Activated T-cell treated with anti-CD3 and anti-CD28 coated beads, Interleukin-2, amount 50 U/mL, for 48 hours (primary cell): ENCODE data around the gene BRF1.
A peak's percentile ranks its signal among the peaks of the same experiment; 100 is the strongest.
"Not testable (repeated sequence)": the region's sequence is repeated elsewhere in the genome, so short reads cannot be mapped to it uniquely, and the experiment has no call there.

Experiments
- DNase-seq, 2 experiments: peaks; one replicate each; pipeline ENCODE4 v3.0.0-alpha.2; 2020

BRF1 gene

GRCh38 chr14:105314287-105315200 lies 13.7 kb upstream of the BRF1 start, which contains the start of gene PACS2:
Gene PACS2 (plus strand): TSS chr14:105314748. CDS start chr14:105314919, 171 bp downstream.
- peak; percentile 76 to 82 for DNase-seq

- DNase-seq: peak in 1 of 2 experiments; percentile 59
Observed at GRCh38 chr14:105313381-105314286, 12.8 kb upstream of the BRF1 start.

DNA sequence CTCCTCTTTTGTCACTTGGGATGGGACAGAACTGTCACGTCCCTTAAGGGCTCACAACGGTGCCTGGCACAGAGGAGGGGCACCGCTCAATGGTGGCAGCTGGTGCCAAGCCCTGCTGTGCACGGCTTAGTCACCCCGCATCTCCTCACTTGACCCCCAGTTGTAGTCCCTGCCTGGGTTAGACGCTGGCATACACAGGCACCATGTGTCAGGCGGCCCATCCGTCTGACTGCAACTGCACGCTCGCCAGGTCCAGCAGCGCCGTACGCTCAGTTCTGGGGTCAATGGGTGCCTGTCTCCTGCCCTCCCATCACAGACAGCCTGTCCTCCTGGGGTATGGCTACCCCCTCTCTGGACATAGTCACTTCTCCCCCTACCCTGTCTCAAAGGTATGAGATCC lies 12.2 kb upstream of the BRF1 start:
- DNase-seq: no peak

DNA sequence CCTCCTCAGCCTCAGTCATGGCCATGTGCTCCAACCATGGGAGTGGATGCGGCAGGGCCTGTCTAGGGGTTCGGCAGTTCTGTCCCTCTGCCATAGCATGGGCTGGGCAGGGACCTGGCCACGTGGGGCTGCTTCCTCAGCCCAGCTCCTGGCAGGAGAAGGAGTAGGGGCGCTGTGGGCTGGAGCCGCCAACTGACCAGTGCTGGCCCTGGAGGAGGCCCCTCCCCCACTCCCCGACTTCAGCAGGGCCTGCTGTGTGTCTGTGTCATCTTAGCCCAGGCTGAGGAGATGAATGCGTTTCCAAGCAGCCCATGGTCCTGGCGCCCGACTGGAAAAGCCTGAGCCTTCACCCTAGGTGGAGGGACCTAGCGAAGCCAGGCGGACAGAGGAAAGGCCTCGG lies 11.0 kb upstream of the BRF1 start:
- DNase-seq: no peak

GRCh38 chr14:105309371-105309770 lies 8.6 kb upstream of the BRF1 start:
- no peak for DNase-seq

GRCh38 chr14:105307052-105307727 lies 6.4 kb upstream of the BRF1 start:
- DNase-seq: peak in 1 of 2 experiments; percentile 27

DNA sequence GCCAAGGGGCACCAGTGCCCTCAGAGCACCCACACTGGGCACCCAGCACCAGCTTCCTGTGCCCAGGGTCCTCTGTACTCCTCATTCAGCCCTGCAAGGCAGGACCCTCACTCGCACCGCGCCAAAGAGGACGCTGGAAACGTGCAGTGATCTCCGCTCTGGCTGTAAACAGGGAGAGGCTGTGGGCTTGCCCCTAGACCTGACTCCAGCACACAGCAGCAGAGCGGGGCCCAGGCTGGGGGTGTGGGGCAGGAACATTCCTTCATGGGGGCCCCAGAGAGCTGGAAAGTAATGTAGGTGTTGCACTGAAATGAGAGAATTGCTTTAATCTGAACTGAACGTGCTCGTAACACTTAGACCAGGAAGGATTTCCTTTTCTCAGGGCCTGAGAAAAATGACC lies 5.0 kb upstream of the BRF1 start:
- no peak for DNase-seq

DNA sequence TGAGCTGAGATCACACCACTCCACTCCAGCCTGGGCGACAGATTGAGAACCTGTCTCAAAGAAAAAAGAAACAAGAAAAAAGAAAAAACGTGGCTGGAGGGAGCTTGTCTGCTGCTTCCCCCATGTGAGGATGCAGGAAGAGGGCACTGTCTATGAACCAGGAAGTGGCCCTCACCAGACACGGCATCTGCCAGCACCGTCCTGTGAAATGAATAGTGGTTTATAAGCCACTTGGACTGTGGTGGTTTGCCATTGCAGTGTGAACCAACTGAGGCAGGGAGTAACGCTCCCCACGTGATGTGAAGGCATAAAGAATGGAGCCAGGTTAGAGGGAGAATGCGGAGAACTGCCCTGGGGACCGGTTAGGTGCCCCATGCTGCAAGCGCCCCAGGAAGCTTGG lies 4.5 kb upstream of the BRF1 start:
- DNase-seq: no peak

DNA sequence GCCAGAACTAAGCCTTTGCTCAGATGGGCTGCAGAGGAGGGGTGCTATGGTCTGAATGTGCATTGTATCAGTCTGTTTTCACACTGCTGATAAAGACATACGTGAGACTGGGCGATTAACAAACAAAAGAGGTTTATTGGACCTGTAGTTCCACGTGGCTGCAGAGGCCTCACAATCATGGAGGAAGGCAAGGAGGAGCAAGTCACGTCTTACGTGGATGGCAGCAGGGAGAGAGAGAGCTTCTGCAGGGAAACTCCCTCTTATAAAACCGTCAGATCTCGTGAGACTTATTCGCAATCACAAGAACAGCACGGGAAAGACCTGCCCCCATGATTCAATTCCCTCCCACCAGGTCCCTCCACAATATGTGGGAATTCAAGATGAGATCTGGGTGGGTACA lies 3.8 kb upstream of the BRF1 start:
- no peak for DNase-seq

DNA sequence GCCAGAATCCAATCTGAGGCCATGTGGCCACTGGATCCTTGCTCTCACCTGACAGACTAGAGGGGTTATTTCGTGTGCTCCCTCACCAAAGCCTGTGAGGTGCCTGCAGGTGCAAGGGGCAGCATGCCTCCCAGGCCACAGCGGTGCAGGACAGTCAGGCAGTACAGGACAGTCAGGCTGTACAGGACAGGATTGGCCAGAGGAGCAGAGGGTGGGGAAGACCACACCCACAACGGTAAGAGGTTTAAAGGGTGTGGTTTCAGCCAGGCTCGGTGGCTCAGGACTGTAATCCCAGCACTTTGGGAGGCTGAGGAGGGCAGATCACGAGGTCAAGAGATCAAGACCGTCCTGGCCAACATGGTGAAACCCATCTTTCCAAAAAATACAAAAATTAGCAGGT lies 3.1 kb upstream of the BRF1 start:
- no peak for DNase-seq

DNA sequence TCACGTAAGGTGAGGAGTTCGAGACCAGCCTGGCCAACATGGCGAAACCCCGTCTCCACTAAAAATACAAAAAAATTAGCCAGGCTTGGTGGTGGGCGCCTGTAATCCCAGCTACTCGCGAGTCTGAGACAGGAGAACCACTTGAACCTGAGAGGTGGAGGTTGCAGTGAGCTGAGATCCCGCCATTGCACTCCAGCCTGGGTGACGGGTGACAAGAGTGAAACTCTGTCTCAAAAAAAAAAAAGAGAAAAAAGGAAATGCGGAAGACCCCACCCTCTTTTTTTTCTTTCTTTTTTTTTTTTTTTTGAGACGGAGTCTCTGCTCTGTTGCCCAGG lies 1.1 kb upstream of the BRF1 start:
- not testable (repeated sequence) for DNase-seq

DNA sequence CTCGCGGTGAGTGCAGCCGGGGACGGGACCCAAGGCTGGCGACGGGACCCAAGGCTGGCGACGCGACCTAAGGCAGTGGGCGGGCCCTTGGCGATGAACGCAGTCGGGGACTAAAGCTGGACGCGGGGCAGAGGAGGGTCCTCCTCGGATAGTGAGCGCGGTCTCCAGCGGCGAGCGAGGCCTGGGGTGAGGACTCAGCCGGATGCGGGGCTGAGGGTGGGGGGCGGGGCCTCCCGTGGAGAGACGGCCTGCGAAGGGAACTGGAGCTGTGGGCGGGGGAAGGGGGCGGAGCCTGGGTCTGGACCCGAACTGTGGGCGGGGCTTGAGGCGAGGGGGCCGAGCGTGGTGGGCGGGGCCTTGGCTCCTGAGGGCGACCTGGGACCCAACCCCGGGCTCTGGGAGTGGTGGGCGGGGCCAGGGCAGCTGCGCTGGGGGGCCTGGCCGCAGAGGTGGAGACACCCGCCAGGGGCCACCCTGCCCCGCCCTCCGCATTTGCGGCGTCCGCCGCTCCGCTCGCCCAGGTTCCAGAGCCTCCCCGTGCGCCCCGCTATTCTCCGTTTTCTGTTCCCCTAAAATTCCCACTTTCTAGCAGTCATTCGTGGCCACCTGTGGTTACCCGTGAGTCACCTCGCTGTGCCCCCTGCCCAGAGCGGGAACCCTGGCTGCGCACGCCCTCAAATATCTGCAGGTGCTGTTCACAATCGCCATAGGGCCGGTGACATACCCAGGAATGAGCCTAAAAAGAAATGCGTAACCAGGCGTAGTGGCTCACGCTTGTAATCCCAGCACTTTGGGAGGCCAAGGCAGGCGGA lies 508 bp upstream of the BRF1 start:
- peak; percentile 100 for DNase-seq

GRCh38 chr14:105299654-105300541 lies 903 bp downstream of the BRF1 start:
- peak; percentile 41 to 50 for DNase-seq

DNA sequence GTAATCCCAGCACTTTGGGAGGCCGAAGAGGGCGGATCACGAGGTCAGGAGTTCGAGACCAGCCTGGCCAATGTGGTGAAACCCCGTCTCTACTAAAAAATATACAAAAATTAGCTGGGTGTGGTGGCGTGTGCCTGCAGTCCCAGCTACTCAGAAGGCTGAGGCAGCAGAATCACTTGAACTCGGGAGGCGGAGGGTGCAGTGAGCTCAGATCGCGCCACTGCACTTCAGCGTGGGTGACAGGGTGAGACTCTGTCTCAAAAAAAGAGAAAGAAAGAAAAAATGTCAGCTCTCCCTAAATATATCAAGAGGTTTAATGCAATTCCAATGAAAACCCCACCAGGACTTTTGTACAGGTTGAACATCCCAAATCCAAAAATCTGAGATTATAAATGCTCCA lies 3.5 kb downstream of the BRF1 start:
- DNase-seq: not testable (repeated sequence)

GRCh38 chr14:105294142-105294597 lies 6.6 kb downstream of the BRF1 start:
- DNase-seq: peak; percentile 72 to 80

GRCh38 chr14:105292826-105293711 lies 7.7 kb downstream of the BRF1 start:
- DNase-seq: peak; percentile 79 to 80

- DNase-seq: no peak
Observed at GRCh38 chr14:105290621-105291346, 10.0 kb downstream of the BRF1 start.

DNA sequence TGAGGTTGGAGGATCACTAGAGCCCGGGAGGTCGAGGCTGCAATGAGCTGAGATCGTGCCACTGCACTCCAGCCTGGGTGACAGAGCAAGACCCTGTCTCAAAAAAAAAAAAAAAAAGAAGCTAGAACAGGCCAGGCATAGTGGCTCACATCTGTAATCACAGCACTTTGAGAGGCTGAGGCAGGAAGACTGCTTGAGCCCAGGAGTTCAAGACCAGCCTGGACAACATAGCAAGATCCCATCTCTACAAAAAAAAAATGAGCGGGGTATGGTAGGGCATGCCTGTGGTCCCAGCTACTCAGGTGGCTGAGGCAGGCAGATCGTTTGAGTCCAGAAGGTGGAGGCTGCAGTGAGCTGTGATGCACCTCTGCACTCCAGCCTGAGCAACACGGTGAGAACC lies 11.9 kb downstream of the BRF1 start:
- DNase-seq: not testable (repeated sequence)
